KBM-7 (cell line): ENCODE measurements around the gene RACK1.

Experiments
- DNase-seq: peaks from one replicate; pipeline ENCODE4 v3.0.0-alpha.2; 2015
- in situ Hi-C: fragments of 300-500 bp; cut with MboI; formaldehyde crosslinking; loops from 2 replicates; pipeline ENCODE4 v1.14.3; 2020; ENCODE audit warnings: low sequenced_read_pairs, low pct_unique_long_range_greater_than_20kb, mixed read lengths

Gene RACK1

GRCh38 chr5:181203777-181204112 lies 40.0 kb downstream of the RACK1 start:
- in situ Hi-C loops, result no loop called here
- no peak for DNase-seq

- DNase-seq, result peak; percentile 24
- in situ Hi-C loops, result no loop called here
These were observed 40.5 kb downstream of the RACK1 start for GRCh38 chr5:181203093-181203711.

- DNase-seq, result no peak
- in situ Hi-C loops, result no loop called here
These were observed 42.9 kb downstream of the RACK1 start for GRCh38 chr5:181200816-181201215.

GRCh38 chr5:181199881-181200638 lies 43.6 kb downstream of the RACK1 start:
- in situ Hi-C loops, result no loop called here
- no peak for DNase-seq

GRCh38 chr5:181198905-181199519 lies 44.7 kb downstream of the RACK1 start:
- DNase-seq, result no peak
- in situ Hi-C loops, result no loop called here

GRCh38 chr5:181198106-181198685 lies 45.5 kb downstream of the RACK1 start:
- DNase-seq, result no peak
- in situ Hi-C loops, result no loop called here

GRCh38 chr5:181197326-181197951 lies 46.3 kb downstream of the RACK1 start:
- in situ Hi-C loops, result no loop called here
- DNase-seq, result no peak

- in situ Hi-C loops, result no loop called here
- DNase-seq, result no peak
These were observed 48.4 kb downstream of the RACK1 start for GRCh38 chr5:181195249-181195761.

GRCh38 chr5:181194489-181195248 lies 49.0 kb downstream of the RACK1 start:
- DNase-seq, result no peak
- in situ Hi-C loops, result no loop called here

- in situ Hi-C loops, result no loop called here
- DNase-seq, result no peak
These were observed 50.0 kb downstream of the RACK1 start for GRCh38 chr5:181193656-181194055.

GRCh38 chr5:181192337-181193046 lies 51.2 kb downstream of the RACK1 start:
- DNase-seq, result no peak
- in situ Hi-C loops, result no loop called here

- in situ Hi-C loops, result no loop called here
- DNase-seq, result peak; percentile 98
These were observed 52.0 kb downstream of the RACK1 start for GRCh38 chr5:181191526-181192336.

- in situ Hi-C loops, result no loop called here
- DNase-seq, result no peak
These were observed 52.8 kb downstream of the RACK1 start for GRCh38 chr5:181190711-181191525.

GRCh38 chr5:181189962-181190710 lies 53.6 kb downstream of the RACK1 start:
- DNase-seq, result no peak

GRCh38 chr5:181189363-181189961 lies 54.2 kb downstream of the RACK1 start:
- peak; percentile 60 for DNase-seq
- in situ Hi-C loops, result no loop called here

More at GRCh38 chr5:181189962-181190710, 53.6 kb downstream of the RACK1 start:
- in situ Hi-C loops, result no loop called here
